Smooth muscle cell (in vitro differentiated cells): ENCODE results near the gene ARSA. TPM values are rescaled to one million over a fixed set of nuclear protein-coding genes. Genes with fewer than 3 reads are reported as not detected.

Experiments used
- DNase-seq: peaks from one replicate; lab custom pipeline; 2025; ENCODE audit not compliant: unreplicated experiment; lab: John Stamatoyannopoulos, UW
- H2AFZ ChIP-seq: fragments of 200-600 bp; sonication (generic); 2 replicates; pipeline ENCODE4 v1.6.0; 2016; ENCODE audit warnings: antibody characterized with exemption, low read depth, mild to moderate bottlenecking
- H3F3A ChIP-seq: fragments of 200-600 bp; sonication (generic); 2 replicates; pipeline ENCODE4 v1.6.0; 2017; ENCODE audit warnings: antibody characterized with exemption, low read depth
- H3K27ac ChIP-seq: fragments of 200-600 bp; sonication (generic); 2 replicates; pipeline ENCODE4 v1.5.1; 2016; ENCODE audit warnings: low read depth, mild to moderate bottlenecking
- H3K27me3 ChIP-seq: fragments of 200-600 bp; sonication (generic); 2 replicates; pipeline ENCODE4 v1.6.1; 2016; ENCODE audit warnings: low read depth, mild to moderate bottlenecking
- H3K36me3 ChIP-seq: fragments of 200-600 bp; sonication (generic); 2 replicates; pipeline ENCODE4 v1.5.1; 2016; ENCODE audit warnings: low read depth
- H3K4me1 ChIP-seq: fragments of 200-600 bp; sonication (generic); 2 replicates; pipeline ENCODE4 v1.5.1; 2016; ENCODE audit warnings: low read depth
- H3K4me2 ChIP-seq: fragments of 200-600 bp; sonication (generic); 2 replicates; pipeline ENCODE4 v1.6.0; 2016; ENCODE audit warnings: mild to moderate bottlenecking
- H3K4me3 ChIP-seq: fragments of 200-600 bp; sonication (generic); 2 replicates; pipeline ENCODE4 v1.5.1; 2016; ENCODE audit warnings: mild to moderate bottlenecking
- H3K79me2 ChIP-seq: fragments of 200-600 bp; sonication (generic); 2 replicates; pipeline ENCODE4 v1.6.0; 2016; ENCODE audit warnings: low read depth, mild to moderate bottlenecking
- H3K9ac ChIP-seq: fragments of 200-600 bp; sonication (generic); 2 replicates; pipeline ENCODE4 v1.6.0; 2016; ENCODE audit warnings: low read depth
- H3K9me3 ChIP-seq: fragments of 200-600 bp; sonication (generic); replicated peaks from 2 replicates; pipeline ENCODE4 v1.5.1; 2016; ENCODE audit warnings: low read depth
- H4K20me1 ChIP-seq: fragments of 200-600 bp; sonication (generic); 2 replicates; pipeline ENCODE4 v1.6.0; 2016; ENCODE audit warnings: low read depth
- CTCF ChIP-seq: fragments of 200-600 bp; sonication (generic); IDR thresholded peaks from 2 replicates; pipeline ENCODE4 v1.5.1; 2017; ENCODE audit warnings: borderline replicate concordance, mild to moderate bottlenecking, antibody characterized with exemption; ENCODE audit not compliant: insufficient read depth, poor library complexity, severe bottlenecking
- WGBS: methylation state at CpG from one replicate; pipeline ENCODE4 v1.1.7; 2016; ENCODE audit warnings: low lambda C conversion rate; 5-methylcytosine and 5-hydroxymethylcytosine counted together
- polyA plus RNA-seq: library from polyadenylated mRNA; unstranded; fragments of >200 nt; fragmentation: Nextera tagmentation; extraction: Ambion mirVana; gene quantifications from 2 replicates; pipeline ENCODE4 v1.2.1, GENCODE V29; 2016
- total RNA-seq: library from RNA; depleted of rRNA; stranded (reverse); fragments of >200 nt; gene quantifications from 2 replicates; pipeline ENCODE4 v1.2.3, GENCODE V29; 2014

The ARSA gene
- total and polyA plus RNA-seq, 2 experiments from 2014 or later, result 16.6 to 19.9 TPM

DNA sequence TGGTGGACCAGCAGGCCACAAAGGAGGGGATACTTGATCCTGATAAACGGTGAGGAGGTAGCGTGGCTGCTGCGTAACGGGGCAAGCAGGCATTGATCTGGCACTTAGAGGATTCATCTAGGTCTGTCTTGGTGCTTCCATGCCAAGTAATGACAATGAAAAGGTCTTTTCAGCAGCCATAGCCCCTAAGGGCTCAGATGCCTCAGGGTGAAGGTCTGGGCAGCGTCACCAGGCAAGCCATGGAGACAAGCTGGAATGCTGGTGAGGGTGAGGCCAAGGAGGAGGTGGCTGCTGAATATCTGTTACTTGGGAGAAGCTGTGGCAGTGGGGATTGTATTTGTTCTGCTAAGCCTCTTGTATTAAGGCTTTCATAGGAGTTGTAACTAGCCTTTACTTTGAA is 40.5 kb downstream of the ARSA start:
- no peaks in the 10 kb centered on the region for H4K20me1 ChIP-seq
- no peak for TF ChIP-seq CTCF
- H3K4me2 ChIP-seq, result no peak overlapping the region
- no peak overlapping the region for H2AFZ ChIP-seq
- no peaks in the 10 kb centered on the region for H3K9me3 ChIP-seq
- H3F3A ChIP-seq, result no peaks in the 10 kb centered on the region
- H3K4me3 ChIP-seq, result no peak overlapping the region
- no peak overlapping the region for H3K9ac ChIP-seq
- H3K27ac ChIP-seq, result no peak overlapping the region
- peaks cover 7% of the 10 kb centered on the region for H3K27me3 ChIP-seq
- H3K79me2 ChIP-seq, result peaks cover 4% of the 10 kb centered on the region
- 88% methylated on average over 5 of the region's 5 CpGs for WGBS
- H3K4me1 ChIP-seq, result no peaks in the 10 kb centered on the region
- DNase-seq, result no peak
- no peaks in the 10 kb centered on the region for H3K36me3 ChIP-seq

- no peak for DNase-seq
- H3K9ac ChIP-seq, result no peak overlapping the region
- TF ChIP-seq CTCF, result no peak
- no peak overlapping the region for H2AFZ ChIP-seq
- no peaks in the 10 kb centered on the region for H4K20me1 ChIP-seq
- no peak overlapping the region for H3K27ac ChIP-seq
- no peaks in the 10 kb centered on the region for H3F3A ChIP-seq
- peaks cover 12% of the 10 kb centered on the region for H3K79me2 ChIP-seq
- peaks cover 6% of the 10 kb centered on the region for H3K4me1 ChIP-seq
- peaks cover 7% of the 10 kb centered on the region for H3K27me3 ChIP-seq
- H3K4me2 ChIP-seq, result no peak overlapping the region
- H3K9me3 ChIP-seq, result no peaks in the 10 kb centered on the region
- no peaks in the 10 kb centered on the region for H3K36me3 ChIP-seq
- WGBS, result 78% methylated on average over 5 of the region's 5 CpGs
- no peak overlapping the region for H3K4me3 ChIP-seq
These were observed 41.5 kb downstream of the ARSA start for GRCh38 chr22:50586416-50586815.

GRCh38 chr22:50585781-50586180 is 42.2 kb downstream of the ARSA start:
- H3K9ac ChIP-seq, result no peak overlapping the region
- H3K4me3 ChIP-seq, result no peak overlapping the region
- 93% methylated on average over 8 of the region's 8 CpGs for WGBS
- no peak overlapping the region for H3K4me2 ChIP-seq
- peaks cover 7% of the 10 kb centered on the region for H3K27me3 ChIP-seq
- H3K9me3 ChIP-seq, result no peaks in the 10 kb centered on the region
- no peak overlapping the region for H2AFZ ChIP-seq
- peaks cover 13% of the 10 kb centered on the region for H3K79me2 ChIP-seq
- no peak for DNase-seq
- peaks cover 6% of the 10 kb centered on the region for H3K4me1 ChIP-seq
- TF ChIP-seq CTCF, result no peak
- H3K27ac ChIP-seq, result no peak overlapping the region
- H3K36me3 ChIP-seq, result no peaks in the 10 kb centered on the region
- no peaks in the 10 kb centered on the region for H3F3A ChIP-seq
- no peaks in the 10 kb centered on the region for H4K20me1 ChIP-seq

DNA sequence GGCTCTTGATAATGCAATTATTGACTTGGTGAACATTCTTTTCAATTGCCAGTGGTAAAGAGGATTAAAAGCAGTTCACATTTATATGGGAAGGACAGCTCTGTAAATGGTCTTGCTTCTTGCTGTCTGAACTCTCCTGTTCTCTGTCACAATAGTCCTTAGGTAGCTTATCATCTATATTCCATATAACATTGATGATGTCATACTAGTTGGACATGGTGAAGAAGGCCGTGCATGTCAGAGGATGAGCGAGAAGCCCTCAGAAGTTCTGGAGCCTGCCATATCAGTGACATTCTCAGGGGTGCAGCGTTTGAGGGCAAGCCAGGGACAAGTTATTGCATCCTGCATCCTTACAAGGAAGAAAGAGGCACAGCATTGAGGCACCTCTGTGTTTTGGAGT is 42.7 kb downstream of the ARSA start:
- H3K9ac ChIP-seq, result no peak overlapping the region
- H3K36me3 ChIP-seq, result no peaks in the 10 kb centered on the region
- no peak overlapping the region for H2AFZ ChIP-seq
- H3K4me3 ChIP-seq, result no peak overlapping the region
- peaks cover 13% of the 10 kb centered on the region for H3K79me2 ChIP-seq
- peaks cover 7% of the 10 kb centered on the region for H3K27me3 ChIP-seq
- peaks cover 6% of the 10 kb centered on the region for H3K4me1 ChIP-seq
- no peaks in the 10 kb centered on the region for H3K9me3 ChIP-seq
- 96% methylated on average over 3 of the region's 3 CpGs for WGBS
- no peak overlapping the region for H3K27ac ChIP-seq
- H3K4me2 ChIP-seq, result no peak overlapping the region
- no peak for TF ChIP-seq CTCF
- no peaks in the 10 kb centered on the region for H4K20me1 ChIP-seq
- DNase-seq, result no peak
- no peaks in the 10 kb centered on the region for H3F3A ChIP-seq
